ENCODE data around the gene OCSTAMP.

OCSTAMP gene

DNA sequence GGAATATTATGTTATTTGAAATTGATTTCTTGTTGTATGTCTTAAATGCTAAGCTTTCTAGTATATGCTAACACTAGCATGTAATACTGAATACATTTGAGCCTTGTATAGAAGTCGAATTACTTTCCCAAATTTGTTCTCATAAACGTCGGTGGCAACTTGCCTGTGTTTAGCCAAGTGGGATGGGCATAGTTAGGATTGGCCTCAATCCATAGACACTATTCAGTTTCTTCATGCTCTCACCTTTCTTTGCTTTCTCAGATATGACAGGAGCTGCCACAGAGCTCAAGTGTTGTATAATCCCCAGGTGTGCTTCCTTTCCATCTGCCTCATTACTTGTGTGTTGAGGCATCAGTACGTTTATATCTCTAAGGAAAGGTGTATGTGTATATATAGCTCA, 56.4 kb downstream of the OCSTAMP start:
- TF ChIP-seq GATA2 (IDR thresholded peaks at IDR 0.05; ENCODE audit: low read depth, low read length) (no peak), GATA3 (IDR thresholded peaks at IDR 0.05; ENCODE audit: low read depth, low read length) (no peak)

DNA sequence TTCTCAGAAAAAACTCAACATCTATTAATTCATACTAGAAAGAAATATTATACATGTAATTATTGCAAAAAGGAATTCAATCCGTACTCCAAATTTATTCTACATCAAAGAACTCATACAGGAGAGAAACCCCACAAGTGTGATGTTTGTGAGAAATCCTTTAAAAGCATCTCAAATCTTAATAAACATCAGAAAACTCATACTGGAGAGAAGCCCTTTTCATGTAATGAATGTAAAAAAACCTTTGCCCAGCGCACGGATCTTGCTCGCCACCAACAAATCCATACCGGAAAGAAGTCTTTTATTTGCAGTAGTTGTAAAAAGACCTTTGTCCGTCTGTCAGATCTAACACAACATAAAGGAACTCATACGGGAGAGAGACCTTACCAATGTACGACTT, 59.1 kb downstream of the OCSTAMP start:
- no peak for TF ChIP-seq GATA3 (IDR thresholded peaks at IDR 0.05; ENCODE audit: low read depth, low read length)
- TF ChIP-seq GATA2 (IDR thresholded peaks at IDR 0.05; ENCODE audit: low read depth, low read length): no peak

All from SH-SY5Y (cell line).